ENCODE results near the gene PANX2.

PANX2 gene

DNA sequence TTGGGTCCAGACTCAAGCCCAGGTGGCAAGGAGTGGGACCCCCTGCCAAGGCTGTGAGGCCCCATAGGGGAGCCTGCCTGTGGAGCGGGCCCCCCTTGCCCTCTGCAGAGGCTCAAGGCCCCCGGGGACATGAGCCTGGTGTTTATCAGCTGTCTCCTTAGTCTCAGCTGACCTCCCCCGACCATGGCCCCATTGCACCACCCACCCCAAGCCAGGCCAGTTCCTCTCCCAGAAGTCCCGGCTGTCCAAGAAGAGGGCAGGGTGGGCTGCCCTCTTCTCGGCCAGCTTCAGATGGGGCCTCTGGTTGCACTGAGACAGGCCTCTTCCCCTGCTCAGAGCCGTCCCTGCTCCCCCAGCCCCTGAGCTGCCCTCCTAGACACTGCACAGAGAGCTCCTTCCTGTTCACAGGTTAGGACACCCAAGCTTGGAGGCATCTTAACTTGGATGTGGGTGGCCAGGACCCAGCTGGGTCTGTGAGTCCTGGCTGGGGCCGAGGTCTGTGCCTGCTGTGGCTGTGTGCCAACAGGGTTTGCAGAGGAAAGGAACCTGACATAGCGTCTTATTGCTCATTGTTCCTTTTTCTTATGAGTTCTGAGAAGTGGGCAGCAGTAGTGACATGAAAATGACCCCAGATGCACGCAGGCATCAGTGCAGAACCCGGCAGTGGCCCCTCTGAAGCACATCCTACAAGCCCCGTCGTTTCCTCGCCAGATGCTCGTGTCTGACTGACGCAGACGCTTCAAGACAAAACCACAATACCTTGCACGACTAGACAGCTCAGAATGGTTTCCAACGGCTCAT is 20.6 kb downstream of the PANX2 start:
- ChIA-PET POLR2A (no interaction called here), CTCF (interaction anchor here (1.0 to 1.5 kb wide), 3 partner anchors 10 to 260 kb away, joined by 3 to 5 read pairs (median 4); no protein-coding TSS in a partner anchor)
- no peak overlapping the region for H3K4me3 ChIP-seq (ENCODE audit: low read depth, low read length)
- TF ChIP-seq, protein P1, sequence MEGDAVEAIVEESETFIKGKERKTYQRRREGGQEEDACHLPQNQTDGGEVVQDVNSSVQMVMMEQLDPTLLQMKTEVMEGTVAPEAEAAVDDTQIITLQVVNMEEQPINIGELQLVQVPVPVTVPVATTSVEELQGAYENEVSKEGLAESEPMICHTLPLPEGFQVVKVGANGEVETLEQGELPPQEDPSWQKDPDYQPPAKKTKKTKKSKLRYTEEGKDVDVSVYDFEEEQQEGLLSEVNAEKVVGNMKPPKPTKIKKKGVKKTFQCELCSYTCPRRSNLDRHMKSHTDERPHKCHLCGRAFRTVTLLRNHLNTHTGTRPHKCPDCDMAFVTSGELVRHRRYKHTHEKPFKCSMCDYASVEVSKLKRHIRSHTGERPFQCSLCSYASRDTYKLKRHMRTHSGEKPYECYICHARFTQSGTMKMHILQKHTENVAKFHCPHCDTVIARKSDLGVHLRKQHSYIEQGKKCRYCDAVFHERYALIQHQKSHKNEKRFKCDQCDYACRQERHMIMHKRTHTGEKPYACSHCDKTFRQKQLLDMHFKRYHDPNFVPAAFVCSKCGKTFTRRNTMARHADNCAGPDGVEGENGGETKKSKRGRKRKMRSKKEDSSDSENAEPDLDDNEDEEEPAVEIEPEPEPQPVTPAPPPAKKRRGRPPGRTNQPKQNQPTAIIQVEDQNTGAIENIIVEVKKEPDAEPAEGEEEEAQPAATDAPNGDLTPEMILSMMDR (IDR thresholded peaks at IDR 0.05; ENCODE audit: insufficient read depth, low read length, missing control alignments) = no peak
- no peak for DNase-seq (ENCODE audit: low read depth, low spot score)

DNA sequence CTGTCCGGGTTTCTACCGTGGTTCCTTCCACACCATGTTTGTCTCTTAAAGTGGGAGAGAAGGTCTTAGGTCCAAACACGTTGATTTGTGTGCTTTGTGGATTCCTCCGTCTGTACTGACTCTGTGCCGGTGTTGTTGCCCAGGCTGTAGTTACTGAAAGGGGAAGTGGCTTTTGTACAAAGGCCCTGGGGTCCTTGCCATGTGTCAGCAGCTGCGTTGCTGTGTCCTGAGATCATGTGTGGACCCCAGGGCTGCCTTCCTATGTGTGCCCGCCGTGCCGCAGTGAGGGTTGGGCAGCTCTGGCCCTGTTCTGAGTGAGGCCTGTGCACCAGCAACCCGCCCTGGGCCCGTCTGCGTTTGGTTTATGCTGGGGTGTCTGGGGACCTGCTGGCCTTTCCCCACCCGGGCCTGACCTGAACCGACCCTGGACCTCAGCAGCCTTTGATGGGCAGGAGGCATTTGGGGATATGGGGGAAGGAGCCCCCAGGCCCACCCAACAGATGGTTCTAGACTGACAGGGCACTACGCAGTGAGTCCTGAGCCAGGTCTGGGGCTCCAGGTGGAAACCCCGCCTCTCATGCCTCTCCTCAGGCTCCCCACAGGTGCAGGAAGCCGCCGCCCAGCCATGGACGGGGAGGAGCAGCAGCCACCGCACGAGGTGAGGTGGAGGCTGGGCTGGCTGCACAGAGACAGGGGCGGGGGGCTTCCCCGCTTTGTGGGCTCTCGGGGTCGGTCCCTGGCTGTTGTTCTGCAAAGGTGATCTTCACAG is 22.1 kb downstream of the PANX2 start:
- no peak for DNase-seq (ENCODE audit: low read depth, low spot score)
- TF ChIP-seq, protein P1 (IDR thresholded peaks at IDR 0.05; ENCODE audit: insufficient read depth, low read length, missing control alignments) = no peak
- ChIA-PET POLR2A (no interaction called here), CTCF (no interaction called here)
- H3K4me3 ChIP-seq (ENCODE audit: low read depth, low read length) = no peak overlapping the region

DNA sequence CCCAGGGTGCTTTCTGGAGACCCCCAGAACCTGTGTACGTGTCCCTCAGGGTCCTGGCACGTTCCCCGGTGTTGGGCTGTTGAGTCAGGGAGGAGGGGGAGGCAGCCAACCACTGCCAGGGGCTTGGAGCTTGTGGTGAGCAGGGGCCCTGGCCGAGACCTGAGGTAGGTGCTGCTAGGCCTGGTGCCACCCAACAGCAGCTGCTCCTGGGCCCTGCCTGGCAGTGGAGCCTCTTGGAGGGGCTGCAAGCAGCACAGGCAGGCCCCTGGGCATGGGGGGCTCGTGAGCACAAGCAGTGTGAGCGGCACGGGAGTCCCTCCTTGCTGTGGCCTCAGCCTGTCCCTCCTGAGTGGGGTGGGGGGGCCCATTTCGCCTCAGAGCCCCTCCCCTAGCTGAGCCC is 23.1 kb downstream of the PANX2 start:
- TF ChIP-seq, protein P1 (IDR thresholded peaks at IDR 0.05; ENCODE audit: insufficient read depth, low read length, missing control alignments) = no peak
- ChIA-PET CTCF (interaction anchor here (0.6 to 1.5 kb wide), 2 partner anchors 15 to 332 kb away, joined by 3 to 5 read pairs; no protein-coding TSS in a partner anchor), POLR2A (no interaction called here)
- H3K4me3 ChIP-seq (ENCODE audit: low read depth, low read length) = no peak overlapping the region
- no peak for DNase-seq (ENCODE audit: low read depth, low spot score)

DNA sequence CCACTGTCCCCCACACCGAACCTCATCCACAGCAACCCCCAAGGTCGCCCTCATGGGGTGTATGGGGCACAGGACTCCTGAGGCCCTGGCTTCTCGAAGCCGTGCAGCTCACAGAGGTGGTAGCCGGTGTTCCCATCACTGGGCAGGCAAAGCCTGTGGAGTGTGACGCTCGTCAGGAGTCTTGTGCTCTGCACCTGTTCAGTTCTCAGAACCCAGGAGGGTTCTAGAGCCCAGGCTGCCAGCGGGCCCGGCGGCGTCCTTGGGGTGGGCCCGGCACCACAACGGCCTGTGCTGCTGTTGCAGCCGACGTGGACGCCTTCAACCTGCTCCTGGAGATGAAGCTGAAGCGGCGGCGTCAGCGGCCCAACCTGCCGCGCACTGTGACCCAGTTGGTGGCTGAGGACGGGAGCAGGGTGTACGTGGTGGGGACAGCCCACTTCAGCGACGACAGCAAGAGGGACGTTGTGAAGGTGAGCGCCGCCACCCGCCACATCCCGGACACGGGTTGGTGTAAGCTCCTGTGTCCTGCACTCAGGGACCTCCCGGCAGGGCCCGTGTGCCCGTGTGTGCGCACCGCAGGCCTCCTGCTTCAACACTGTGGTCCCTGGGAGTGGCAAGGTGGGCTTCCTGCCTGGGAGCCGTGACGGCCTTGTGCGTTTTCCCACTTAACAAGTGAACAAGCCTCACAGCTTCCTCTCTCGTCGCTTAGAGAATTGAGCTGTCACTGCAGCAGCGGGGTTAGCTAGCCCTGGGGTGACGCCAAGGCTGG is 23.7 kb downstream of the PANX2 start:
- POLR2A ChIA-PET = no interaction called here
- no peak overlapping the region for H3K4me3 ChIP-seq (ENCODE audit: low read depth, low read length)
- TF ChIP-seq, protein P1 (IDR thresholded peaks at IDR 0.05; ENCODE audit: insufficient read depth, low read length, missing control alignments) = no peak
- CTCF ChIA-PET = interaction anchor here (0.6 to 1.5 kb wide), 2 partner anchors 14 to 332 kb away, joined by 3 to 5 read pairs; no protein-coding TSS in a partner anchor
- DNase-seq (ENCODE audit: low read depth, low spot score) = no peak

DNA sequence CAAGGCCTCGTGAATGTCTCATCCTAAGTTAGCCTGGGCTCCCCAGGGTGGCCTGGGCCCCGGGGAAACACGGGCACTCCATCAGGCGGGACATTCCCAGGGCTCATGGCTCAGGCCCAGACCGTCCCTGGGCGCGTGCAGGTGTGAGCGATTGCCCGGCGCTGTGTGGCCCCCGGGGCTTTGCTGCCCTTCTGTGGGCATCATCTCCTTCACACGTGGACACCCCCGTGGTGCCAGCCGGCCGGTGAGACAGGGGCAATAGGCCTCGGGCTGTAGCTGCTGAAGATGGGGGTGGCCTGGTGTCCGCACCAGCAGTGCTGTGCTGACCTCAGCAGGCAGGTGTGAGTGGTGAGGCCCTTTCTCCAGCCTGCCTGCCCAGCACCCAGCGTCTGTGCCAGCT is 25.7 kb downstream of the PANX2 start:
- TF ChIP-seq, protein P1 (IDR thresholded peaks at IDR 0.05; ENCODE audit: insufficient read depth, low read length, missing control alignments) = no peak
- no peak overlapping the region for H3K4me3 ChIP-seq (ENCODE audit: low read depth, low read length)
- ChIA-PET CTCF (no interaction called here), POLR2A (interaction anchor here (0.7 kb wide), 1 partner anchor 24 kb away, joined by 4 read pairs; no protein-coding TSS in a partner anchor)
- DNase-seq (ENCODE audit: low read depth, low spot score) = no peak

Measured in AG04449 (cell line).